ENCODE results near the gene PAK4. TPM values are rescaled to one million over a fixed set of nuclear protein-coding genes. Genes with fewer than 3 reads are reported as not detected.
A peak's percentile ranks its signal among the peaks of the same experiment; 100 is the strongest.

Gene PAK4
- total RNA-seq, 2 experiments from 2014 or later: 15.3 to 18.2 TPM

DNA sequence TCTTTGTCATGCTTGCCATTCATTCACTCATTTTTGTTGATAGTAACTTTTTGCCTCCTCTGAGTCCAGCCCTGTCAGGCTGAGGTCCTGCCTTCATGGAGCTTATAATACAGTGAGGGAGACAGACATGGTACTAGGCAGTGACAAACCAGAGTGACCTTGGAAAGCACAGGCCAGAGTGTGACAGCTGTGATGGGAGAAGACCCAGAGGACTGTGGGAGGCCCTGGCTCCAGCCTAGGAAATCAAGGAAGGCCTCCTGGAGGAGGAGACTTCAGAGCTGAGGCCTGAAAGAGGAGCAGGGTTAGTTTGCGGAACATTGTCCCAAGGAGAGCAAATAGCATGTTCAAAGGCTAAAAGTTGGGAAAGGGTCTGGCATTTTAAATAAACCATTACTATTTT, 20.5 kb downstream of the PAK4 start:
- H3K27me3 Mint-ChIP-seq (ENCODE audit: low read depth): no peaks in the 10 kb centered on the region
- no peak overlapping the region for H3K27ac Mint-ChIP-seq
- POLR2A ChIA-PET: interaction anchor here (0.7 kb wide), 1 partner anchor 160 kb away, joined by 3 read pairs; no protein-coding TSS in a partner anchor
- CTCF ChIA-PET: no interaction called here
- no peaks in the 10 kb centered on the region for H3K36me3 Mint-ChIP-seq (ENCODE audit: low read depth)
- no peak overlapping the region for H3K4me3 Mint-ChIP-seq
- peaks cover 13% of the 10 kb centered on the region for H3K4me1 Mint-ChIP-seq (ENCODE audit: low read depth)
- ATAC-seq (no peak), DNase-seq (no peak)
- no peaks in the 10 kb centered on the region for H3K9me3 Mint-ChIP-seq (ENCODE audit: insufficient read depth)

DNA sequence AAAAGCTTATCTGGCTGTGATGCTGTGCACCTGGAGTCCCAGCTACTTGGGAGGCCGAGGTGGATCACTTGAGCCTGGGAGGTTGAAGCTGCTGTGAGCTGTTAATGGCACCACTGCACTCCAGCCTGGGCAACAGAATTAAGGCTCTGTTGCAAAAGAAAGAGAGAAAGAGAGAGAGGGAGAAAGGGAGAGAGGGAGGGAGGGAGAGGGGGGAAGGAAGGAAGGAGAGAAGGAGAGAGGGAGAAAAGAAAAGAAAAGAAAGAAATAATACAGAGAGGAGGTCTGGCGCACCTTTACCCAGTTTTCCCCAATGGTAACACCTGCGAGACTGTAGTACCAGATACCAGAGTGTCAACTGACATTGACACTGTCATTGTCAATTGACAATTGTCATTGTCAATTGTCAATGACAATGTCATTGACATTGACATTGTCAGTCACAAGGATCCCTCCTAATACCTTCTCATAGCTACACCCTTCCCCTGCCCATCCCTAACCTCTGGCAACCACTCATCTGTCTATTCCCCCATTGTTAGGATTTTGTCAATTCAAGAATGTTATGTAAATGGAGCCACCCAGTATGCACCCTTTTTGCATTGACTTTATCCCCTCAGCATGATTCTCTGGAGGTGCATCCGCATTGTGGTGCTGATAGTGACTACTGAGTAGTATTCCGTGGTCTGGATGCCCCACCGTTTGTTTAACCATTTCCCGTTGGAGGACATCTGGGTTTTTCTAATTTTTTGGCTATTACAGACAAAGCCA, 21.3 kb downstream of the PAK4 start:
- Mint-ChIP-seq H3K36me3 (ENCODE audit: low read depth) (no peaks in the 10 kb centered on the region), H3K27ac (no peak overlapping the region), H3K9me3 (ENCODE audit: insufficient read depth) (no peaks in the 10 kb centered on the region), H3K4me1 (ENCODE audit: low read depth) (peaks cover 13% of the 10 kb centered on the region), H3K4me3 (no peak overlapping the region), H3K27me3 (ENCODE audit: low read depth) (no peaks in the 10 kb centered on the region)
- POLR2A ChIA-PET: no interaction called here
- ATAC-seq (no peak), DNase-seq (no peak)
- CTCF ChIA-PET: no interaction called here

DNA sequence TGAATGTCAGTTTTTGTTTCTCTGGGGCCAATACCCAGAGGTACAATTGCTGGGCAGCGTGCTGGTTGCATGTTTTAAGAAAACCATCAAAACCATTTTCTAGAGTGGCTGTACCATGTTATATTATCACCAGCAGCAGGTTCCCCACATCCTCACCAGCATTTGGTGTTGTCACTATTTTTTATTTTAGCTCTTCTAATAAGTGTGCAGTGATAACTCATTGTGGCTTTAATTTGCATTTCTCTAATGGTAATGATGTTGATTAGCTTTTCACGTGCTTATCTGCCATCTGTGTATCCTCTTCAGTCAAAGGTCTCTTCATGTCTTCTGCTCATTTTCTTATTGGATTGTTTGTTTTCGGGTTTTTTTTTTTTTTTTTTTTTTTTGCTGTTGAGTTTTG, 21.9 kb downstream of the PAK4 start:
- CTCF ChIA-PET: no interaction called here
- Mint-ChIP-seq H3K27ac (no peak overlapping the region), H3K36me3 (ENCODE audit: low read depth) (no peaks in the 10 kb centered on the region), H3K4me1 (ENCODE audit: low read depth) (peaks cover 13% of the 10 kb centered on the region), H3K4me3 (no peak overlapping the region), H3K9me3 (ENCODE audit: insufficient read depth) (no peaks in the 10 kb centered on the region), H3K27me3 (ENCODE audit: low read depth) (no peaks in the 10 kb centered on the region)
- POLR2A ChIA-PET: no interaction called here
- DNase-seq (no peak), ATAC-seq (no peak)

DNA sequence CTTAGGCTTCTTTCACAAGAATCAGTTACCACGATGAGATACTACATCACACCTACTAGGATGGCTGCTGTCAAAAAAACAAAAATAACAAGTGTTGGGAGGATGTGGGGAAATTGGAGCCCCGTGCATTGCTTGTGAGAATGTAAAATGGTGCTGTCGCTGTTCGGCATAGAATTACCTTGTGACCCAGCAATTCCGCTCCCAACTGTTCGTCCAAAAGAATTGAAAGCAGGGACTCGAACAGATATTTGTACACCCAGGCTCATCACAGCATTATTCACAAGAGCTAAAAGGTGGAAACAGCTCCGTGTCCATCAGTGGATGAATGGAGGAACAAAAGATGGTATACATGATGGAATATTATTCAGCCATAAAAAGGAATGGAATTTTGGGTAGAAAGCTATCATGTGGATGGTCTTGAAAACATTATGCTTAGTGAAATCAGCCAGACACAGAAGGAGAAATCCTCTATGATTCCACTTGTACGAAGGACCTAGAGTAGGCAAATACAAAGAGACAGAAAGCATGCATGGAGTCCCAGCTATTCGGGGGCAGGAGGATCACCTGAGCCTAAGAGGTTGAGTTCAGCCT, 23.4 kb downstream of the PAK4 start:
- Mint-ChIP-seq H3K4me1 (ENCODE audit: low read depth) (peaks cover 16% of the 10 kb centered on the region), H3K27me3 (ENCODE audit: low read depth) (no peaks in the 10 kb centered on the region), H3K4me3 (no peak overlapping the region), H3K27ac (no peak overlapping the region), H3K36me3 (ENCODE audit: low read depth) (no peaks in the 10 kb centered on the region), H3K9me3 (ENCODE audit: insufficient read depth) (no peaks in the 10 kb centered on the region)
- ChIA-PET CTCF (no interaction called here), POLR2A (no interaction called here)
- DNase-seq: no peak
- ATAC-seq: no peak

DNA sequence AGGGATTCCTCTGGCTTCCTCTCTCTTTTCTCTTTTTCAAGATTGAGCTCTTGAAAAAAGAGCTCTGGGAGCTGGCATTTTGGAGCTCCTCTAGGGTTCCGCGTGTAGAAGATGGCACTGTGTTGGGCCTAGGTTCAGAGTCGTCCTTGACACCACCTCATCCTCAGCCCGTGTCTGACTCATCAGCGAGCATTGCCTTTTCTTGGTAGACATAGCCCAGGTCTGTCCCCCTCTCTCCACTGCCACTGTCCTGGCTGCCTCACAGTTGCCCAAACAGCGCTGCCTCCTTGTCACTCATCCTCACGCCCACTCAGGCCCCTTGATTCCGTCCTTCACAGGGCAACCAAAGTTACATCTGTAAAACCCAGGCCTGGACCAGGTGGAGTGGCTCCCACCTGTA, 24.6 kb downstream of the PAK4 start:
- Mint-ChIP-seq H3K4me1 (ENCODE audit: low read depth) (peaks cover 21% of the 10 kb centered on the region), H3K27ac (no peak overlapping the region), H3K36me3 (ENCODE audit: low read depth) (no peaks in the 10 kb centered on the region), H3K27me3 (ENCODE audit: low read depth) (no peaks in the 10 kb centered on the region), H3K4me3 (no peak overlapping the region), H3K9me3 (ENCODE audit: insufficient read depth) (no peaks in the 10 kb centered on the region)
- ChIA-PET POLR2A (no interaction called here), CTCF (no interaction called here)
- DNase-seq (no peak), ATAC-seq (no peak)

DNA sequence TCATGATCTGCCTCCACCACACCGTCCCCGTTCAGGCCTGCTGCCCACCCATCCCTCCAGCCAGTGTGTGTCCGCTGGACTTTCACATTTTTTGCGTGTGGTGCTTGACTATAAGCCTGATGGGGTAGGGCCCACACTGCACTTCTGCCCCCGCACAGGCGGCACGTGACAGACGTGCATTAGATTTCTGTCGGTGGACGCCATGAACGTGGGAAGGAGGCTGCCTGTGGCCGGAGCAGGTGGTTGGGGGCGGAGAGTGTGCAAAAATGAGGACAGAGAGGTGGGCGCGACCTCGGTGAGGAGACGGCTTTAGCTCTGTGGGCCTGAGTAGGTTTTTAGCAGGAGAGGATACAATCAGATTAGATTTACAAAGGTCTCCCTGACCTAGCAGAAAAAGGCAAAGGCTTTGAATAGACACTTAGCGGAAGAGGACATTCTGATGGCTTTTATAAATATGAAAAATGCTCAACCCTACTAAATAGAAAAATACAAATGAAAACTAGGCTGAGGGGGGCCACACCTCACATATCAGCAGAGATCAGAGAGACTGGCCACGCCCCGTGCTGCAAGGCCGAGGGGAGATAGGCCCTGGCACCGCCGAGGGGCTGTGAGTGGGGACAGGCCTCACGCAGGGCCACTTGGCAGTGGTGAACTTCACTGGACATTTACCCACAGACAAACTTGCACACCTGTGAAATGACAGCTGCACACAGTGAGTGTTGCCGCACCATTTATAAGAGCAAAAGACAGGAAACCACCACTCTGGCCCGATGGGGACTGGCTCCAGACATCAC, 25.4 kb downstream of the PAK4 start:
- ATAC-seq (no peak), DNase-seq (no peak)
- H3K4me3 Mint-ChIP-seq: no peak overlapping the region
- H3K4me1 Mint-ChIP-seq (ENCODE audit: low read depth): peaks cover 25% of the 10 kb centered on the region
- no peaks in the 10 kb centered on the region for H3K9me3 Mint-ChIP-seq (ENCODE audit: insufficient read depth)
- CTCF ChIA-PET: no interaction called here
- no peaks in the 10 kb centered on the region for H3K27me3 Mint-ChIP-seq (ENCODE audit: low read depth)
- H3K27ac Mint-ChIP-seq: no peak overlapping the region
- no peaks in the 10 kb centered on the region for H3K36me3 Mint-ChIP-seq (ENCODE audit: low read depth)
- POLR2A ChIA-PET: no interaction called here

DNA sequence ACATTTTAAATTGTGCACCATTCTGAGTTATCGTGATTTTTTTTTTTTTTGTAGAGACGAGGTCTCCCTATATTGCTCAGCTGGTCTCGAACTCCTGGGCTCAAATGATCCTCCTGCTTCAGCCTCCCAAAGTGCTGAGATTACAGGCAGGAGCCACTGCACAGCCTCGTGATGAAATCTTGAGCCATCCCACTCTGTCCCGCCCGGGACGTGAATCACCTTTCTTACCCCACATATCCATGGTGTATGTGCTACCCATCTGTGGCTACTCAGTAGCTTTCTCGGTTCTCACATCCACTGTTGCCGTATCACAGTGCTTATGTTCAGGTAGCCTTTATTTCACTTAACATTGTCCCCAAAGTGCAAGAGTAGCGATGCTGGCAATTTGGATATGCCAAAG, 26.5 kb downstream of the PAK4 start:
- ATAC-seq (no peak), DNase-seq (no peak)
- Mint-ChIP-seq H3K27me3 (ENCODE audit: low read depth) (no peaks in the 10 kb centered on the region), H3K27ac (no peak overlapping the region), H3K4me1 (ENCODE audit: low read depth) (peaks cover 31% of the 10 kb centered on the region), H3K9me3 (ENCODE audit: insufficient read depth) (no peaks in the 10 kb centered on the region), H3K36me3 (ENCODE audit: low read depth) (no peaks in the 10 kb centered on the region), H3K4me3 (no peak overlapping the region)
- ChIA-PET CTCF (no interaction called here), POLR2A (no interaction called here)

DNA sequence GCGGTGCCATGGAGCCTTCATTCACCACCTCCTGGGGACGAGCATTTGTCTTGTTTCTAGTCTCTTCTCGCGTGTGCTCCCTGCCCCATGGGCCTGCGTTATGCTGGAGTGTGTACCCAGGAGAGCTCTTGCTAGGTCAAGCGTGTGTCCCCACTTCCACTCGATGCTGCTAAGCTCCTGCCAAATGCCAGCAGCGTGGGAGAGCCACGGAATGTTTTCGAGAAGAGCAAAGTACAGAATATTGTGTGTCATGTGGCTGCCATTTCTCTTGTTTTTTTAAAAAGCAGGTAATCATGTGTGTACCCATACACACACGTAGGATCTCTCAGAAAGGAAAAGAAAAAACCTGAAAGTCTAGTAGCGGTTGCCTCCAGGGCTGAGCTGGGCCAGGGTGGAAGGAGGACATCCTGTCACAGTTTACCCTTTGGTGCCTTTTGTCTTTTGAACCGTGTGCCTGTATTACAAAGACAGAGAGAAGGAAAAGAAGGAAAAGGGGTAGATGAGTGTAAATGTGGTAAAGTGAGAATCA, 28.6 kb downstream of the PAK4 start:
- H3K36me3 Mint-ChIP-seq (ENCODE audit: low read depth): no peaks in the 10 kb centered on the region
- no peak for ATAC-seq
- no peak for DNase-seq
- CTCF ChIA-PET: no interaction called here
- H3K27me3 Mint-ChIP-seq (ENCODE audit: low read depth): no peaks in the 10 kb centered on the region
- peak overlapping the region; percentile 13 for H3K27ac Mint-ChIP-seq
- H3K4me1 Mint-ChIP-seq (ENCODE audit: low read depth): peaks cover 28% of the 10 kb centered on the region
- POLR2A ChIA-PET: no interaction called here
- no peaks in the 10 kb centered on the region for H3K9me3 Mint-ChIP-seq (ENCODE audit: insufficient read depth)
- H3K4me3 Mint-ChIP-seq: no peak overlapping the region

DNA sequence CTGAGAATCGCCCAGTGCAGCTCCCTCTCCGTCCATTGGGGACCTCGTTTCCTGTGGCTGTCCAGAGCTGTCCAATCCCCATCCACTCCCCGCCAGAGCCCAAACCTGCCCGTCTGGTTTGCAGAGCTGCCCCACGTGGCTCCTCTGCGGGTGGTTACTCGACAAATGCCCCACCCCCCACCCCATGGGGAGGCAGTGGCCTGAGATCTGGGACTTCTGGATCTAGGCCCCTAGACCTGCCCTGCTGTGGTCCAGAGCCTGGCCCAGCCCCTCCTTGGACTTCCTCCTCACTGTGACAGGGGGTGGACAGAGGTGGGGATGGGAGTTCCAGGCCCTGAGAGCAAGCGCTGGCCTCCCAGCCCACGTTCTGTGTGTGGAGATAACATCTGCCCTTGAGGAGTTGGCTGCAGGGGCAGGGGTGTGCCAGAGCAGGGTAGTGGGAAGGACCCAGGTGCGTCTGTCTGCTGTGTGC, 29.1 kb downstream of the PAK4 start:
- DNase-seq: no peak
- Mint-ChIP-seq H3K4me1 (ENCODE audit: low read depth) (peaks cover 28% of the 10 kb centered on the region), H3K27ac (no peak overlapping the region), H3K9me3 (ENCODE audit: insufficient read depth) (no peaks in the 10 kb centered on the region), H3K4me3 (no peak overlapping the region), H3K27me3 (ENCODE audit: low read depth) (no peaks in the 10 kb centered on the region), H3K36me3 (ENCODE audit: low read depth) (no peaks in the 10 kb centered on the region)
- ATAC-seq: no peak
- POLR2A ChIA-PET: no interaction called here
- CTCF ChIA-PET: no interaction called here

DNA sequence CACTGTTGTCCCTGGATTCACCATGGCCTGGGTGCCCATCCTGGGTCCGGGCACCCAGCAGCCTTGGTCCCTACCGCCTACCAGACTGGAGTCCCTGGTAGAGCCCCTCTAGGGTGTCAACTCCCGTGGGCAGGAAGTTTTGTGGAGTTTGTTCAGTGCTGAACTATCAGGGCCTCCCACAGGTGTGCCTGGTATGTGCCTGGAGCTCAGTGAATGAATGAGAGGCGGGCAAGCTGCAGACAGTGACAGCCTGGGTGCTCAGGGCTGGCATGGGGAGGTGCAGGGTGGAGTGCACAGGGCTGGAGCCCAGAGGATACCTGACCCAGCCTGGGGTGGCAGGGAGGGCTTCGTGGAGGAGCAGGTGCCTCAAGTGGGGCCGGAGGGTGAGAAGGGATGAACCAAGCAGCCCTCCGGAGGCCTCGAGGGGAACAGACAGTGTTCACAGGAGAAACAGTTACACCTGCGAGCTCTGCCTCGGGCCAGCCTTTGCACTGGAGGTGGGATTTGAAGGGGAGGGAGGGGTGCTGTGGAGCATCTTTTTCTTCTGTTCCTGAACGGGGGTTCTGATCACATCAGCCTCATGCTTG, 29.6 kb downstream of the PAK4 start:
- H3K36me3 Mint-ChIP-seq (ENCODE audit: low read depth): no peaks in the 10 kb centered on the region
- ATAC-seq: no peak
- DNase-seq: no peak
- H3K4me3 Mint-ChIP-seq: no peak overlapping the region
- no peaks in the 10 kb centered on the region for H3K27me3 Mint-ChIP-seq (ENCODE audit: low read depth)
- H3K4me1 Mint-ChIP-seq (ENCODE audit: low read depth): peaks cover 29% of the 10 kb centered on the region
- CTCF ChIA-PET: no interaction called here
- POLR2A ChIA-PET: interaction anchor here (0.6 kb wide), 1 partner anchor 29 kb away, joined by 3 read pairs; the partner anchor contains the start of gene PAK4
- no peaks in the 10 kb centered on the region for H3K9me3 Mint-ChIP-seq (ENCODE audit: insufficient read depth)
- no peak overlapping the region for H3K27ac Mint-ChIP-seq

DNA sequence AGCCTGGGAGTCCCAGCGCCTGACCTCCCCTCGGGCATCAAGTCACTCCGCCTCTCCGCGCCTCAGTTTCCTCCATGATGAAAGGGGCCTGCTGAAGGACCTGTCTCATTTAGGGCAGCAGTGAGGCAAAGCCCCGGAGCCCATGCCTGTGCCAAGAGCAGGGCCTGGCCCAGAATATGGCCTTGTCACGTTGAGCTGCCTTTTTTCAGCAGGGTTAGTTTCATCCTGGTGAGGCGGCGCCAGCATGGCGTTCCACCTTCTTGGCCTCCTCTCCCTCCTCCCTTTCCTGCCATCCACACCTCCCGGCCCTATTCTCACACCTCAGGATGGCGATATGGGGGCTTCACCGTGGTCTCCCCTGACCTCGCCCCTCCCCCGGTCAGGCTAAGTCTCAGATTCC, 30.2 kb downstream of the PAK4 start:
- Mint-ChIP-seq H3K4me3 (no peak overlapping the region), H3K27ac (no peak overlapping the region), H3K4me1 (ENCODE audit: low read depth) (peaks cover 34% of the 10 kb centered on the region), H3K27me3 (ENCODE audit: low read depth) (no peaks in the 10 kb centered on the region), H3K36me3 (ENCODE audit: low read depth) (no peaks in the 10 kb centered on the region), H3K9me3 (ENCODE audit: insufficient read depth) (no peaks in the 10 kb centered on the region)
- DNase-seq (no peak), ATAC-seq (no peak)
- CTCF ChIA-PET: no interaction called here
- POLR2A ChIA-PET: interaction anchor here (0.6 kb wide), 1 partner anchor 30 kb away, joined by 3 read pairs; the partner anchor contains the start of gene PAK4
